Suppressor macrophage treated with lipopolysaccharide for 1 hour (primary cell): ENCODE results near the gene GNG7.
"Not testable (repeated sequence)": the region's sequence is repeated elsewhere in the genome, so short reads cannot be mapped to it uniquely, and the experiment has no call there.

Source experiments
- DNase-seq, 3 donors: peaks; one replicate each; pipeline ENCODE4 v3.0.0-alpha.2; 2020 to 2022

GNG7 gene

GRCh38 chr19:2573916-2574315, 128.6 kb downstream of the GNG7 start:
- no peak for DNase-seq

- not testable (repeated sequence) for DNase-seq
Observed at GRCh38 chr19:2572152-2572551, 130.3 kb downstream of the GNG7 start.

GRCh38 chr19:2569596-2570465, 132.7 kb downstream of the GNG7 start:
- no peak for DNase-seq

GRCh38 chr19:2567996-2568395, 134.5 kb downstream of the GNG7 start:
- no peak for DNase-seq

GRCh38 chr19:2567580-2567979, 134.9 kb downstream of the GNG7 start:
- peak; percentile 82 to 90 (median 88) for DNase-seq

- not testable (repeated sequence) for DNase-seq
Observed at GRCh38 chr19:2563546-2563945, 138.9 kb downstream of the GNG7 start.

GRCh38 chr19:2561895-2562294, 140.6 kb downstream of the GNG7 start:
- DNase-seq, result peak; percentile 68 to 81 (median 78)

GRCh38 chr19:2561221-2561620, 141.3 kb downstream of the GNG7 start:
- DNase-seq, result no peak

GRCh38 chr19:2560369-2560768, 142.1 kb downstream of the GNG7 start:
- no peak for DNase-seq

- DNase-seq, result no peak
Observed at GRCh38 chr19:2558543-2558942, 144.0 kb downstream of the GNG7 start.

GRCh38 chr19:2558131-2558530, 144.4 kb downstream of the GNG7 start:
- DNase-seq, result not testable (repeated sequence)

- no peak for DNase-seq
Observed at GRCh38 chr19:2557093-2557440, 145.4 kb downstream of the GNG7 start.

GRCh38 chr19:2556221-2557092, 146.0 kb downstream of the GNG7 start:
- DNase-seq, result no peak

GRCh38 chr19:2555422-2556220, 146.9 kb downstream of the GNG7 start:
- no peak for DNase-seq

- DNase-seq, result peak; percentile 55 to 71 (median 61)
Observed at GRCh38 chr19:2554856-2555255, 147.6 kb downstream of the GNG7 start.

GRCh38 chr19:2553510-2553909, 149.0 kb downstream of the GNG7 start:
- no peak for DNase-seq

GRCh38 chr19:2552859-2553258, 149.6 kb downstream of the GNG7 start:
- peak; percentile 73 to 92 (median 80) for DNase-seq

GRCh38 chr19:2551864-2552185, 150.7 kb downstream of the GNG7 start:
- no peak for DNase-seq

- no peak for DNase-seq
Observed at GRCh38 chr19:2551172-2551863, 151.2 kb downstream of the GNG7 start.

GRCh38 chr19:2550431-2551171, 151.9 kb downstream of the GNG7 start:
- DNase-seq, result no peak

- DNase-seq, result peak; percentile 96 to 100 (median 98)
Observed at GRCh38 chr19:2549701-2550191, 152.7 kb downstream of the GNG7 start.

- DNase-seq, result no peak
Observed at GRCh38 chr19:2548966-2549365, 153.5 kb downstream of the GNG7 start.
